HG02798 (cell line): ENCODE measurements around the gene PDIA4.
"Not testable (repeated sequence)": the region's sequence is repeated elsewhere in the genome, so short reads cannot be mapped to it uniquely, and the experiment has no call there.

Experiments
- ATAC-seq: cut with Tn5 transposase; IDR thresholded peaks from one replicate; pipeline ENCODE4 v1.9.1; 2021; ENCODE audit warnings: mild to moderate bottlenecking; ENCODE audit not compliant: unreplicated experiment, poor library complexity

The PDIA4 gene

GRCh38 chr7:149028346-149029109 lies at the start of gene PDIA4:
Gene PDIA4, minus strand, starts transcription at chr7:149028505. Its CDS starts 97 bp downstream, at chr7:149028408.
- peak; percentile 92 for ATAC-seq

GRCh38 chr7:149077594-149077993 lies 49.3 kb upstream of the PDIA4 start:
- no peak for ATAC-seq

- no peak for ATAC-seq
These were observed 47.0 kb upstream of the PDIA4 start for GRCh38 chr7:149075286-149075685.

GRCh38 chr7:149074116-149074885 lies 46.0 kb upstream of the PDIA4 start:
- ATAC-seq, result no peak

- no peak for ATAC-seq
These were observed 44.1 kb upstream of the PDIA4 start for GRCh38 chr7:149072438-149072775.

GRCh38 chr7:149071641-149072437 lies 43.5 kb upstream of the PDIA4 start:
- no peak for ATAC-seq

GRCh38 chr7:149071182-149071635 lies 42.9 kb upstream of the PDIA4 start:
- ATAC-seq, result no peak

GRCh38 chr7:149070372-149071125 lies 42.2 kb upstream of the PDIA4 start:
- no peak for ATAC-seq

GRCh38 chr7:149067869-149068268 lies 39.6 kb upstream of the PDIA4 start:
- no peak for ATAC-seq

GRCh38 chr7:149063476-149063875 lies 35.2 kb upstream of the PDIA4 start:
- ATAC-seq, result no peak

- ATAC-seq, result not testable (repeated sequence)
These were observed 34.1 kb upstream of the PDIA4 start for GRCh38 chr7:149062217-149062899.

GRCh38 chr7:149060156-149060555 lies 31.9 kb upstream of the PDIA4 start:
- no peak for ATAC-seq

- no peak for ATAC-seq
These were observed 25.6 kb upstream of the PDIA4 start for GRCh38 chr7:149053885-149054284.

GRCh38 chr7:149053384-149053783 lies 25.1 kb upstream of the PDIA4 start:
- ATAC-seq, result no peak

GRCh38 chr7:149050941-149051340 lies 22.6 kb upstream of the PDIA4 start:
- ATAC-seq, result no peak

- no peak for ATAC-seq
These were observed 20.5 kb upstream of the PDIA4 start for GRCh38 chr7:149048805-149049204.

- ATAC-seq, result no peak
These were observed 18.1 kb upstream of the PDIA4 start for GRCh38 chr7:149046416-149046815.

GRCh38 chr7:149043936-149044335 lies 15.6 kb upstream of the PDIA4 start:
- no peak for ATAC-seq

- no peak for ATAC-seq
These were observed 13.0 kb upstream of the PDIA4 start for GRCh38 chr7:149041350-149041749.

GRCh38 chr7:149038641-149039040 lies 10.3 kb upstream of the PDIA4 start:
- ATAC-seq, result not testable (repeated sequence)
